Endothelial cell (in vitro differentiated cells): ENCODE measurements around the gene ELMO3. TPM values are rescaled to one million over a fixed set of nuclear protein-coding genes. Genes with fewer than 3 reads are reported as not detected.
A peak's percentile ranks its signal among the peaks of the same experiment; 100 is the strongest.

ENCODE experiments used
- DNase-seq: peaks from one replicate; pipeline ENCODE4 v3.0.0; 2021; ENCODE audit warnings: low spot score
- H3K27ac Mint-ChIP-seq: one replicate; pipeline ENCODE4 v1.8.0; 2021; ENCODE audit warnings: mixed read lengths, inconsistent platforms; ENCODE audit not compliant: unreplicated experiment
- H3K27me3 Mint-ChIP-seq: one replicate; pipeline ENCODE4 v1.8.0; 2021; ENCODE audit warnings: mild to moderate bottlenecking, moderate library complexity, mixed read lengths, inconsistent platforms; ENCODE audit not compliant: unreplicated experiment
- H3K36me3 Mint-ChIP-seq: one replicate; pipeline ENCODE4 v1.8.0; 2021; ENCODE audit warnings: mild to moderate bottlenecking, low read depth, mixed read lengths, inconsistent platforms; ENCODE audit not compliant: unreplicated experiment
- H3K4me1 Mint-ChIP-seq: one replicate; pipeline ENCODE4 v1.8.0; 2021; ENCODE audit warnings: mild to moderate bottlenecking, mixed read lengths, inconsistent platforms; ENCODE audit not compliant: unreplicated experiment
- H3K4me3 Mint-ChIP-seq: one replicate; pipeline ENCODE4 v1.8.0; 2021; ENCODE audit warnings: mild to moderate bottlenecking, mixed read lengths, inconsistent platforms; ENCODE audit not compliant: unreplicated experiment
- H3K9me3 Mint-ChIP-seq: one replicate; pipeline ENCODE4 v1.8.0; 2021; ENCODE audit warnings: mixed read lengths, inconsistent platforms; ENCODE audit not compliant: unreplicated experiment
- CTCF ChIP-seq: fragments of 200-600 bp; sonication (generic); IDR thresholded peaks from one replicate; pipeline ENCODE4 v1.5.0; 2021; ENCODE audit warnings: antibody characterized with exemption; ENCODE audit not compliant: unreplicated experiment
- total RNA-seq: library from RNA; stranded (reverse); fragmentation: NEBNext Ultra II Directional; extraction: Animal tissue kit (Norgen Biotek cat#: 25700); gene quantifications from one replicate; pipeline ENCODE4 v1.2.1, GENCODE V29; 2021; ENCODE audit not compliant: unreplicated experiment

ELMO3 gene
- total RNA-seq, 1 donor from 2014 or later = 25.3 TPM

GRCh38 chr16:67169642-67170167 lies 29.2 kb upstream of the ELMO3 start:
- peak; percentile 76 for DNase-seq
- H3K36me3 Mint-ChIP-seq = peaks cover 3% of the 10 kb centered on the region
- peaks cover 24% of the 10 kb centered on the region for H3K4me1 Mint-ChIP-seq
- H3K27me3 Mint-ChIP-seq = peaks cover 52% of the 10 kb centered on the region
- H3K4me3 Mint-ChIP-seq = peak overlapping the region; percentile 82
- no peak overlapping the region for H3K27ac Mint-ChIP-seq
- TF ChIP-seq CTCF = peak; percentile 79
- H3K9me3 Mint-ChIP-seq = no peaks in the 10 kb centered on the region

- no peak for TF ChIP-seq CTCF
- Mint-ChIP-seq H3K36me3 (peaks cover 3% of the 10 kb centered on the region), H3K4me3 (peak within 1 kb of the TSS; percentile 82), H3K27ac (no peak within 1 kb of the TSS), H3K9me3 (no peaks in the 10 kb centered on the region), H3K27me3 (peaks cover 49% of the 10 kb centered on the region), H3K4me1 (peaks cover 24% of the 10 kb centered on the region)
- DNase-seq = no peak
Measured at GRCh38 chr16:67170168-67170948, 28.6 kb upstream of the ELMO3 start, which contains the start of gene NOL3. NOL3 (plus strand) TSS chr16:67170538.

- H3K4me1 Mint-ChIP-seq = peaks cover 24% of the 10 kb centered on the region
- peaks cover 6% of the 10 kb centered on the region for H3K36me3 Mint-ChIP-seq
- no peak for TF ChIP-seq CTCF
- peaks cover 54% of the 10 kb centered on the region for H3K27me3 Mint-ChIP-seq
- no peak for DNase-seq
- H3K4me3 Mint-ChIP-seq = peak overlapping the region; percentile 47
- no peak overlapping the region for H3K27ac Mint-ChIP-seq
- H3K9me3 Mint-ChIP-seq = no peaks in the 10 kb centered on the region
Measured at GRCh38 chr16:67170949-67171649, 27.8 kb upstream of the ELMO3 start.

GRCh38 chr16:67173323-67173722 lies 25.6 kb upstream of the ELMO3 start:
- Mint-ChIP-seq H3K4me1 (peaks cover 24% of the 10 kb centered on the region), H3K9me3 (no peaks in the 10 kb centered on the region), H3K4me3 (peak overlapping the region; percentile 88), H3K27ac (peak overlapping the region; percentile 80), H3K36me3 (peaks cover 20% of the 10 kb centered on the region), H3K27me3 (peaks cover 51% of the 10 kb centered on the region)
- no peak for DNase-seq
- no peak for TF ChIP-seq CTCF
